HepG2 (cell line): Measurements from ENCODE around the gene PRADC1. TPM values are rescaled to one million over a fixed set of nuclear protein-coding genes. Genes with fewer than 3 reads are reported as not detected.
A peak's percentile ranks its signal among the peaks of the same experiment; 100 is the strongest.

Experiments
- ATAC-seq: fragments of 200-7000 bp; cut with Tn5 transposase; 3 replicates; pipeline ENCODE4 v1.9.1; 2020; ENCODE audit warnings: mild to moderate bottlenecking, moderate library complexity
- BruUV-seq: library from RNA; stranded (reverse); fragments of 400-500 nt; replicated peaks from 2 replicates; lab custom pipeline; 2021; lab: Mats Ljungman, UMichigan
- CTCF ChIA-PET: fragments of 300-600 bp; formaldehyde crosslinking; extraction: SDS; loops from one replicate; lab custom pipeline; 2021; ENCODE audit warnings: low total read pairs, inconsistent platforms, low intra/inter-chr PET ratio; lab: Yijun Ruan, JAX
- POLR2A ChIA-PET: fragments of 350-600 bp; sonication (Branson Sonifier 250); formaldehyde crosslinking; loops from one replicate; lab custom pipeline; 2020; ENCODE audit warnings: antibody characterized with exemption, inconsistent platforms; lab: Yijun Ruan, JAX
- DNase-seq: peaks from one replicate; pipeline ENCODE4 v3.0.0-alpha.2; 2015; ENCODE audit warnings: low spot score
- FAIRE-seq: peaks from 3 replicates; lab custom pipeline; 2011; peaks lifted over from hg19 to GRCh38; lab: Jason Lieb, UNC
- H2AFZ ChIP-seq: one replicate; pipeline ENCODE4 v1.6.1; 2011; ENCODE audit warnings: low read length, inconsistent platforms
- H3K27ac ChIP-seq: fragments of 300-600 bp; 3 replicates; pipeline ENCODE4 v1.8.0; 2011; ENCODE audit warnings: mixed run types, mild to moderate bottlenecking, mixed read lengths, low read length, inconsistent platforms; ENCODE audit not compliant: insufficient read depth; ENCODE audit errors: extremely low read length
- H3K27me3 ChIP-seq, 2 experiments: fragments of 200-600 bp in 1 of 2; 2 replicates in 1 of 2; 3 replicates in 1 of 2; pipeline versions ENCODE4 v1.6.0 to v1.8.0; 2011; ENCODE audit warnings: low read length in 2 of 2, mild to moderate bottlenecking in 2 of 2, moderate library complexity in 2 of 2, inconsistent platforms in 1 of 2; ENCODE audit not compliant: insufficient read depth in 2 of 2, control insufficient read depth in 1 of 2
- H3K36me3 ChIP-seq, 2 experiments: fragments of 200-600 bp in 1 of 2; replicated peaks in 1 of 2; 2 replicates in 1 of 2; 3 replicates in 1 of 2; pipeline versions ENCODE4 v1.5.1 to v1.8.0; 2011; ENCODE audit warnings: low read length in 2 of 2, inconsistent platforms in 1 of 2; ENCODE audit not compliant: insufficient read depth in 2 of 2, control insufficient read depth in 1 of 2
- H3K4me1 ChIP-seq: 2 replicates; pipeline ENCODE4 v1.5.1; 2012; ENCODE audit warnings: low read length, inconsistent platforms; ENCODE audit not compliant: insufficient read depth
- H3K4me2 ChIP-seq: 2 replicates; pipeline ENCODE4 v1.6.0; 2011; ENCODE audit warnings: low read depth, low read length, inconsistent platforms
- H3K4me3 ChIP-seq, 3 experiments: fragments of 200-600 bp in 1 of 3; sonication (generic), shearing (Covaris generic) in 1 of 3; replicated peaks in 1 of 3; 2 replicates each; pipeline ENCODE4 v1.5.1; 2011 to 2016; ENCODE audit warnings: low read length in 3 of 3, inconsistent platforms in 2 of 3, low read depth in 2 of 3, mild to moderate bottlenecking in 2 of 3, control low read depth in 1 of 3, mixed read lengths in 1 of 3; ENCODE audit not compliant: insufficient read depth in 1 of 3
- H3K79me2 ChIP-seq: one replicate; pipeline ENCODE4 v1.6.1; 2011; ENCODE audit warnings: low read length, inconsistent platforms; ENCODE audit not compliant: insufficient read depth
- H3K9ac ChIP-seq: 2 replicates; pipeline ENCODE4 v1.6.0; 2011; ENCODE audit warnings: mild to moderate bottlenecking, low read depth, low read length, inconsistent platforms; ENCODE audit not compliant: insufficient read depth
- H3K9me3 ChIP-seq: 2 replicates; pipeline ENCODE4 v1.5.1; 2012; ENCODE audit warnings: mild to moderate bottlenecking, low read length
- H4K20me1 ChIP-seq: 2 replicates; pipeline ENCODE4 v1.6.0; 2011; ENCODE audit warnings: inconsistent platforms, mild to moderate bottlenecking, low read length, moderate library complexity; ENCODE audit not compliant: insufficient read depth
- ATF2 ChIP-seq: sonication (generic); formaldehyde crosslinking; IDR thresholded peaks from 2 replicates; pipeline ENCODE4 v1.4.0; 2020; ENCODE audit warnings: missing genetic modification reagents
- CENPT ChIP-seq: sonication (generic); formaldehyde crosslinking; IDR thresholded peaks from 2 replicates; pipeline ENCODE4 v1.8.0; 2022; ENCODE audit warnings: low read depth, mild to moderate bottlenecking, moderate library complexity, missing genetic modification reagents
- DMAP1 ChIP-seq: IDR thresholded peaks from 2 replicates; pipeline ENCODE4 v1.6.1; 2016
- ELF3 ChIP-seq: IDR thresholded peaks from 2 replicates; pipeline ENCODE4 v1.6.1; 2016; ENCODE audit warnings: missing genetic modification reagents, missing compliant biosample characterization
- MTF1 ChIP-seq: sonication (generic); formaldehyde crosslinking; IDR thresholded peaks from 2 replicates; pipeline ENCODE4 v1.5.0; 2020; ENCODE audit warnings: missing genetic modification reagents
- NAIF1 ChIP-seq: sonication (generic); formaldehyde crosslinking; IDR thresholded peaks from 2 replicates; pipeline ENCODE4 v1.5.0; 2020; ENCODE audit warnings: mild to moderate bottlenecking, missing genetic modification reagents, borderline replicate concordance
- PAF1 ChIP-seq: IDR thresholded peaks from 2 replicates; pipeline ENCODE4 v1.6.1; 2016; ENCODE audit warnings: missing genetic modification reagents, missing compliant biosample characterization
- SMAD9 ChIP-seq: sonication (generic); formaldehyde crosslinking; IDR thresholded peaks from 2 replicates; pipeline ENCODE4 v1.5.1; 2020; ENCODE audit warnings: mild to moderate bottlenecking, missing genetic modification reagents
- ZBTB26 ChIP-seq: IDR thresholded peaks from 2 replicates; pipeline ENCODE4 v1.6.1; 2016; ENCODE audit warnings: missing compliant biosample characterization, missing genetic modification reagents, borderline replicate concordance
- ZNF317 ChIP-seq: sonication (generic); formaldehyde crosslinking; IDR thresholded peaks from 2 replicates; pipeline ENCODE4 v1.5.0; 2020; ENCODE audit warnings: mild to moderate bottlenecking, missing genetic modification reagents
- ZNF512B ChIP-seq: sonication (generic); formaldehyde crosslinking; IDR thresholded peaks from 2 replicates; pipeline ENCODE4 v1.5.1; 2020; ENCODE audit warnings: missing genetic modification reagents, mild to moderate bottlenecking, borderline replicate concordance
- ZNF513 ChIP-seq: sonication (generic); formaldehyde crosslinking; conservative IDR thresholded peaks from 2 replicates; pipeline ENCODE4 v1.5.0; 2020; ENCODE audit warnings: missing genetic modification reagents
- ZNF672 ChIP-seq: sonication (generic); formaldehyde crosslinking; IDR thresholded peaks from 2 replicates; pipeline ENCODE4 v1.8.1; 2022; ENCODE audit warnings: missing genetic modification reagents
- ZNF83 ChIP-seq: sonication (generic); formaldehyde crosslinking; IDR thresholded peaks from 2 replicates; pipeline ENCODE4 v1.4.0; 2020; ENCODE audit warnings: missing genetic modification reagents, mild to moderate bottlenecking, borderline replicate concordance
- ZNF878 ChIP-seq: sonication (generic); formaldehyde crosslinking; IDR thresholded peaks from 2 replicates; pipeline ENCODE4 v1.8.1; 2023; ENCODE audit warnings: mild to moderate bottlenecking, missing genetic modification reagents, moderate library complexity
- WGBS: methylation state at CpG from one replicate; pipeline ENCODE4 v1.1.6; 2017; ENCODE audit warnings: low lambda C conversion rate; 5-methylcytosine and 5-hydroxymethylcytosine counted together
- in situ Hi-C: cut with HindIII; loops from 2 replicates; pipeline ENCODE4 v1.10.0; 2017; ENCODE audit warnings: low pct_unique_long_range_greater_than_20kb; ENCODE audit not compliant: extremely low pct_ligation_motif_present
- intact Hi-C: fragments of 100-400 bp; cut with micrococcal nuclease; formaldehyde crosslinking; loops from one replicate; pipeline ENCODE4 v1.10.0; 2022; ENCODE audit not compliant: unreplicated experiment
- polyA plus RNA-seq, 8 experiments: library from polyadenylated mRNA; depleted of rRNA in 3 of 8; stranded (reverse) in 7 of 8; unstranded in 1 of 8; fragments of >200 nt; fragmentation: Illumina TruSeq in 4 of 8; extraction: Trizol in 4 of 8; gene quantifications; 2 replicates each; pipeline versions ENCODE4 v1.2.1 to v1.2.3, GENCODE V29; 2011 to 2016; ENCODE audit warnings: low read depth in 4 of 8, missing spikeins in 1 of 8, mixed read lengths in 1 of 8; ENCODE audit not compliant: insufficient read depth in 1 of 8
- total RNA-seq, 5 experiments: library from RNA; depleted of rRNA; stranded (reverse); fragments of >200 nt; fragmentation: Illumina TruSeq; extraction: Trizol; gene quantifications; 2 replicates each; pipeline ENCODE4 v1.2.3, GENCODE V29; 2016; ENCODE audit warnings: low read depth in 1 of 5

PRADC1 gene
- total and polyA plus RNA-seq, 2 of the 13 experiments (the other 11 are each of a cell fraction or from before 2014, with no cell fraction given), result 12.1 to 37.2 TPM

GRCh38 chr2:73214120-73215035 lies 18.7 kb downstream of the PRADC1 start, which contains the start of gene SMYD5:
TSS of gene SMYD5 (plus strand) at chr2:73214245. CDS start at chr2:73214267, 22 bp downstream.
- Histone ChIP-seq H4K20me1 (peaks cover 12% of the 10 kb centered on the region; the same call in 1 of the 2 replicates), H3K27me3 (no peaks in the 10 kb centered on the region), H3K4me1 (peaks cover 58% of the 10 kb centered on the region), H3K9ac (peak within 1 kb of the TSS; percentile 96), H3K9me3 (no peaks in the 10 kb centered on the region), H2AFZ (peak within 1 kb of the TSS; percentile 55), H3K4me3 (peak within 1 kb of the TSS; percentile 86 to 93 (median 91)), H3K27ac (peak within 1 kb of the TSS; percentile 92), H3K36me3 (peaks cover 2 to 18% of the 10 kb centered on the region in 2 experiments), H3K4me2 (peak within 1 kb of the TSS; percentile 99), H3K79me2 (peaks cover 48% of the 10 kb centered on the region)
- ChIA-PET POLR2A (interaction anchor here (0.8 to 4.5 kb wide), 19 partner anchors 10 to 183 kb away, joined by 3 to 125 read pairs (median 9); partner anchors contain the start of genes ALMS1, CCT7, PRADC1 and RAB11FIP5), CTCF (interaction anchor here (2.9 kb wide), 1 partner anchor 37 kb away, joined by 74 read pairs; no protein-coding TSS in a partner anchor)
- 2% methylated on average over 35 of the region's 64 CpGs for WGBS
- in situ Hi-C loops, result loop anchor here (5.0 kb wide), 1 partner anchor 37 kb away; no protein-coding TSS in a partner anchor
- FAIRE-seq (peak; percentile 66), ATAC-seq (peak; percentile 70), DNase-seq (peak; percentile 88)
- no TSS peak for BruUV-seq
- intact Hi-C loops, result loop anchor here (1.0 to 10.0 kb wide), 2 partner anchors 19 to 170 kb away; partner anchors contain the start of genes ALMS1 and PRADC1
- TF ChIP-seq SMAD9 (CRISPR knock-in tag) (no peak), ELF3 (0 out of 2 replicates have a peak, but pooled peaks have one; percentile 49), NAIF1 (peak; percentile 79; the same call in 1 of the 2 replicates), MTF1 (CRISPR knock-in tag) (0 out of 2 replicates have a peak, but pooled peaks have one; percentile 15), ZBTB26 (no peak; the same call in 1 of the 2 replicates), DMAP1 (CRISPR knock-in tag) (peak; percentile 99), ZNF513 (CRISPR knock-in tag) (no peak), ZNF672 (CRISPR knock-in tag) (no peak), CENPT (CRISPR knock-in tag) (no peak), ZNF878 (no peak), PAF1 (CRISPR knock-in tag) (no peak), ATF2 (CRISPR knock-in tag) (no peak; the same call in 1 of the 2 replicates), ZNF512B (CRISPR knock-in tag) (no peak), ZNF317 (CRISPR knock-in tag) (peak; percentile 67; the same call in 1 of the 2 replicates), ZNF83 (CRISPR knock-in tag) (no peak; the same call in 1 of the 2 replicates)
